Sigmoid colon (tissue), 4 donors: ENCODE measurements around the gene CCDC149.

ENCODE experiments used
- EP300 ChIP-seq, 4 donors: sonication (generic); formaldehyde crosslinking; IDR thresholded peaks; one replicate each; pipeline ENCODE4 v1.6.1; 2017; ENCODE audit warnings: antibody characterized with exemption in 4 of 4
- POLR2A ChIP-seq, 2 donors: fragments of 450-650 bp; IDR thresholded peaks; one replicate each; pipeline ENCODE4 v1.6.1; 2016; ENCODE audit warnings: antibody characterized with exemption in 2 of 2, mild to moderate bottlenecking in 2 of 2, moderate library complexity in 2 of 2
- POLR2AphosphoS5 ChIP-seq, 4 donors: sonication (generic); formaldehyde crosslinking; IDR thresholded peaks; one replicate each; pipeline ENCODE4 v1.6.1; 2017; ENCODE audit warnings: antibody characterized with exemption in 4 of 4
- TF ChIP-seq, protein P1 (sequence below), 4 experiments: fragments of 450-650 bp in 3 of 4; fragments of 200-600 bp in 1 of 4; IDR thresholded peaks; one replicate each; pipeline ENCODE4 v1.5.1; 2016 to 2019; ENCODE audit warnings: antibody characterized with exemption in 4 of 4, mild to moderate bottlenecking in 3 of 4, moderate library complexity in 2 of 4

GRCh38 chr4:24923002-24923401 lies 10.2 kb upstream of the CCDC149 start:
- TF ChIP-seq, protein P1, sequence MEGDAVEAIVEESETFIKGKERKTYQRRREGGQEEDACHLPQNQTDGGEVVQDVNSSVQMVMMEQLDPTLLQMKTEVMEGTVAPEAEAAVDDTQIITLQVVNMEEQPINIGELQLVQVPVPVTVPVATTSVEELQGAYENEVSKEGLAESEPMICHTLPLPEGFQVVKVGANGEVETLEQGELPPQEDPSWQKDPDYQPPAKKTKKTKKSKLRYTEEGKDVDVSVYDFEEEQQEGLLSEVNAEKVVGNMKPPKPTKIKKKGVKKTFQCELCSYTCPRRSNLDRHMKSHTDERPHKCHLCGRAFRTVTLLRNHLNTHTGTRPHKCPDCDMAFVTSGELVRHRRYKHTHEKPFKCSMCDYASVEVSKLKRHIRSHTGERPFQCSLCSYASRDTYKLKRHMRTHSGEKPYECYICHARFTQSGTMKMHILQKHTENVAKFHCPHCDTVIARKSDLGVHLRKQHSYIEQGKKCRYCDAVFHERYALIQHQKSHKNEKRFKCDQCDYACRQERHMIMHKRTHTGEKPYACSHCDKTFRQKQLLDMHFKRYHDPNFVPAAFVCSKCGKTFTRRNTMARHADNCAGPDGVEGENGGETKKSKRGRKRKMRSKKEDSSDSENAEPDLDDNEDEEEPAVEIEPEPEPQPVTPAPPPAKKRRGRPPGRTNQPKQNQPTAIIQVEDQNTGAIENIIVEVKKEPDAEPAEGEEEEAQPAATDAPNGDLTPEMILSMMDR (IDR thresholded peaks at IDR 0.05), result no peak
- TF ChIP-seq POLR2A (IDR thresholded peaks at IDR 0.05) (no peak), POLR2AphosphoS5 (IDR thresholded peaks at IDR 0.05) (no peak), EP300 (IDR thresholded peaks at IDR 0.05) (no peak)
